VCaP (cell line): ENCODE data around the gene SRSF3.
"Not testable (repeated sequence)": the region's sequence is repeated elsewhere in the genome, so short reads cannot be mapped to it uniquely, and the experiment has no call there.

ENCODE experiments used
- H3K27ac ChIP-seq: fragments of 450-650 bp; 2 replicates; pipeline ENCODE4 v1.5.1; 2017
- TF ChIP-seq, protein P1 (sequence below): fragments of 450-650 bp; conservative IDR thresholded peaks from 2 replicates; pipeline ENCODE4 v1.5.1; 2017; ENCODE audit warnings: mild to moderate bottlenecking, moderate library complexity

The SRSF3 gene

GRCh38 chr6:36566418-36566905 lies 27.7 kb upstream of the SRSF3 start:
- TF ChIP-seq, protein P1, sequence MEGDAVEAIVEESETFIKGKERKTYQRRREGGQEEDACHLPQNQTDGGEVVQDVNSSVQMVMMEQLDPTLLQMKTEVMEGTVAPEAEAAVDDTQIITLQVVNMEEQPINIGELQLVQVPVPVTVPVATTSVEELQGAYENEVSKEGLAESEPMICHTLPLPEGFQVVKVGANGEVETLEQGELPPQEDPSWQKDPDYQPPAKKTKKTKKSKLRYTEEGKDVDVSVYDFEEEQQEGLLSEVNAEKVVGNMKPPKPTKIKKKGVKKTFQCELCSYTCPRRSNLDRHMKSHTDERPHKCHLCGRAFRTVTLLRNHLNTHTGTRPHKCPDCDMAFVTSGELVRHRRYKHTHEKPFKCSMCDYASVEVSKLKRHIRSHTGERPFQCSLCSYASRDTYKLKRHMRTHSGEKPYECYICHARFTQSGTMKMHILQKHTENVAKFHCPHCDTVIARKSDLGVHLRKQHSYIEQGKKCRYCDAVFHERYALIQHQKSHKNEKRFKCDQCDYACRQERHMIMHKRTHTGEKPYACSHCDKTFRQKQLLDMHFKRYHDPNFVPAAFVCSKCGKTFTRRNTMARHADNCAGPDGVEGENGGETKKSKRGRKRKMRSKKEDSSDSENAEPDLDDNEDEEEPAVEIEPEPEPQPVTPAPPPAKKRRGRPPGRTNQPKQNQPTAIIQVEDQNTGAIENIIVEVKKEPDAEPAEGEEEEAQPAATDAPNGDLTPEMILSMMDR: no peak
- no peak overlapping the region for H3K27ac ChIP-seq

GRCh38 chr6:36570264-36570663 lies 23.9 kb upstream of the SRSF3 start:
- TF ChIP-seq, protein P1: no peak
- no peak overlapping the region for H3K27ac ChIP-seq

DNA sequence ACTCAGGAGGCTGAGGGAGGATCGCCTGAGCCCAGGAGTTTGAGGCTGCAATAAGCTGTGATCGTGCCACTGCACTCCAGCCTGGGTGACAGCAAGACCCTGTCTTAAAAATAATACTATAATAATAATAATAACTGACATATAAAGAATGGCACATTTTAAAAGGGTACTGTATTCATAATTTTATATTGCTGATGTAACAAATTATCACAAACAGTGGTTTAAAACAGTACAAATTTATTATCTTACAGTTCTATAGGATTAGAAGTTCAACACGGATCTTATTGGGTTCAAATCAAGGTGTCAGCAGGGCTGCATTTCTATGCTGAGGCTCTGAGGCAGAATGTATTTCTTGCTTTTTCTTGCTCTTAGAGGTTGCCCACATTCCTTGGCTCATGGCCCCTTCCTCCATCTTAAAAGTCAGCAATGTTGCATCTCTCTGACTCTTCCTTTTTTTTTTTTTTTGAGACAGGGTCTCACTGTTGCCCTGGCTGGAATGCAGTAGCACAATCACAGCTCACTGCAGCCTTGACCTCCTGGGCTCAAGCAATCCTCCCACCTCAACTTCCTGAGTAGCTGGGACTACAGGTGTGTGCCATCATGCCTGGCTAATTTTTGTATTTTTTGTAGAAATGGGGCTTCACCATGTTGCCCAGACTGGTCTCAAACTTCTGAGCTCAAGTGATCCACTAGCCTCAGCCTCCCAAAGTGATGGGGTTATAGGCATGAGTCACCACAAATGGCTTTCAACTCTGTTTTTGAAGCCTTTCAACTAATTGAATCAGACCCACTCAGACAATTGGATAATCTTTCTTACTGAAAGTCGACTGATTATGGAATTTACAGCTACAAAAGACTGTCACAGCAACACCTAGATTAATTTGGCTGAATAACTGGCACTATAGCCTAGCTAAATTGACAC lies 22.8 kb upstream of the SRSF3 start:
- H3K27ac ChIP-seq: no peak overlapping the region
- TF ChIP-seq, protein P1: no peak

DNA sequence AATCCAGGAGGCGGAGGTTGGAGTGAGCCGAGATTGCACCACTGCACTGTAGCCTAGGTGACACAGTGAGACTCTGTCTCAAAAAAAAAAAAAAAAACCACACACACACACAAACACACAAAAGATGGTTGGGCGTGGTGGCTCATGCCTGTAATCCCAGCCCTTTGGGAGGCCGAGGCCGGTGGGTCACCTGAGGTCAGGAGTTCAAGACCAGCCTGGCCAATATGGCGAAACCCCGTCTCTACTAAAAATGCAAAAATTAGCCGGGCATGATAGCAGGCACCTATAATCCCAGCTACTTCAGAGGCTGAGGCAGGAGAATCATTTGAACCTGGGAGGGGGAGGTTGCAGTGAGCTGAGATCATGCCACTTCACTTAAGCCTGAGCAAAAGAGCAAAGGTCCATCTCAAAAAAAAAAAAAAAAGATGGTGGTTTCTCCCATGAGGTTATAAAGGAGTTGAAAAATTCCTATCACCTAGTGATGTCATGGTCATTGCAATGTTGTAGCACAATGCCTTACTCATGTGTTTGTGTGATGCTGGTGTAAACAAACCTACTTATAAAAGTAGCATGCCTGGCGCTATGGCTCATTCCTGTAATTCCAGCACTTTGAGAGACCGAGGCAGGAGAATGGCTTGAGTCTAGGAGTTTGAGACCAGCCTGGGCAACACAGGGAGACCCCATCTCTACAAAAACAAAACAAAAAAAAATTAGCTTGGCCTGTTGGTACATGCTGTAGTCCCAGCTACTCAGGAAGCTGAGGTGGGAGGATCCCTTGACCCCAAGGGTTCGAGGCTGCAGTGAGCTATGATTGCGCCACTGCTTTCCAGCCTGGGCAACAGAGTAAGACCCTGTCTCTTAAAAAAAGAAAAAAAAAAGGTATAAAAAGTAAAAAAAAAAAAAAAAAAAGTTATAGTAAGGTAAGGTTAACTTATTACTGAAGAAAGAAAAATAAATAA lies 21.5 kb upstream of the SRSF3 start:
- H3K27ac ChIP-seq: not testable (repeated sequence)

DNA sequence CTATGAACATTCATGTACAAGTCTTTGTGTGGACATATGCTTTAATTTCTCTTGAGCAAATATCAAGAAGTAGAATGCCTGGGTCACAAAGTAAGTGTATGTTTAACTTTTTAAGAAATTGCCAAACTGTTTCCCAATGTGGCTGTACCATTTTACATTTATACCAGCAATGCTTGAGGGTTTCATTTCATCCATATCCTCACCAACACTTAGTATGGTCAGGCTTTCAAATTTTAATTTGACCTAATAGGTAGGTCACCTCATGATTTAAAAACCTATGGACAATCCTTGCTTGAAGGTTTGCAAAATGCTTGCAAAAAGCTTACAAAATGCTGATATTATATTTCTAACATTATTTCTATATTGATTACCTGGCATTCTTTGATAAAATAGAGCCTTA lies 19.5 kb upstream of the SRSF3 start:
- H3K27ac ChIP-seq: no peak overlapping the region
- TF ChIP-seq, protein P1: no peak

DNA sequence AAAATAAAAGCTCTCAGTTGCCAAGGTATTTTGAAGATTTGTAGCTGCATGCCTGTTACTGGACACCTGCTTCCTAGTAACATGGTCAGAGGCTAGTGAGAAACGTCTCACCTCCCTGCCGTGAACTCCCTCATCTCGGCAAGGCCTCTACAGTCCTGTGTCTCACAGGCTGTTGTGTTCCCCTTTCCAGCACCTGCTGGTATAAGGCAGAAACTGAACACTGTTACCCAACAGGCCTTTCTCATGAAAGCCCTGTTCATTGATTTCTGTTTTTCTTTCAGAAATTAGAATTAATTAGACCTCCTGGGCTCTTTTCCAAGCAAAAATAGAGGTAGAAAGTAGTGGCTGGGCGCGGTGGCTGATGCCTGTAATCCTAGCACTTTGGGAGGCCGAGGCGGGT lies 17.6 kb upstream of the SRSF3 start:
- TF ChIP-seq, protein P1: no peak
- H3K27ac ChIP-seq: no peak overlapping the region

GRCh38 chr6:36577301-36577700 lies 16.9 kb upstream of the SRSF3 start:
- no peak overlapping the region for H3K27ac ChIP-seq
- TF ChIP-seq, protein P1: no peak
